MM.1S (cell line): Measurements from ENCODE around the gene FUOM.

Experiments
- CTCF ChIP-seq: fragments of 300-600 bp; sonication (generic); IDR thresholded peaks from 2 replicates; pipeline ENCODE4 v1.5.1; 2016; ENCODE audit warnings: antibody characterized with exemption, low read length, mixed read lengths
- EZH2 ChIP-seq: fragments of 300-600 bp; sonication (generic); optimal IDR thresholded peaks from 2 replicates; pipeline ENCODE3; 2017; ENCODE audit warnings: low read depth, mild to moderate bottlenecking, antibody characterized with exemption, low read length, mixed read lengths

- TF ChIP-seq CTCF, result no peak
- no peak for TF ChIP-seq EZH2
These were observed 26.3 kb upstream of the FUOM start for GRCh38 chr10:133384071-133384470.
